GM23248 (cell line): Measurements from ENCODE around the gene MX1. TPM values are rescaled to one million over a fixed set of nuclear protein-coding genes. Genes with fewer than 3 reads are reported as not detected.
A peak's percentile ranks its signal among the peaks of the same experiment; 100 is the strongest.
"Not testable (repeated sequence)": the region's sequence is repeated elsewhere in the genome, so short reads cannot be mapped to it uniquely, and the experiment has no call there.

ENCODE experiments used
- DNase-seq: peaks from one replicate; pipeline ENCODE4 v3.0.0-alpha.2; 2015
- H2AFZ ChIP-seq: fragments of 200-600 bp; sonication (generic); 2 replicates; pipeline ENCODE4 v1.6.1; 2016; ENCODE audit warnings: antibody characterized with exemption
- H3F3A ChIP-seq: fragments of 200-600 bp; sonication (generic); 2 replicates; pipeline ENCODE4 v1.6.1; 2016; ENCODE audit warnings: mild to moderate bottlenecking, antibody characterized with exemption, mixed run types; ENCODE audit not compliant: insufficient read depth
- H3K27ac ChIP-seq: fragments of 200-600 bp; sonication (generic); 2 replicates; pipeline ENCODE4 v1.5.1; 2016; ENCODE audit warnings: mild to moderate bottlenecking
- H3K27me3 ChIP-seq: fragments of 200-600 bp; sonication (generic); replicated peaks from 2 replicates; pipeline ENCODE4 v1.6.1; 2016; ENCODE audit warnings: mild to moderate bottlenecking; ENCODE audit not compliant: insufficient read depth
- H3K36me3 ChIP-seq: fragments of 200-600 bp; sonication (generic); 2 replicates; pipeline ENCODE4 v1.6.1; 2016; ENCODE audit warnings: low read depth, mild to moderate bottlenecking
- H3K4me1 ChIP-seq: fragments of 200-600 bp; sonication (generic); 2 replicates; pipeline ENCODE4 v1.6.1; 2016; ENCODE audit warnings: mild to moderate bottlenecking; ENCODE audit not compliant: insufficient read depth
- H3K4me2 ChIP-seq: fragments of 200-600 bp; sonication (generic); one replicate; pipeline ENCODE4 v1.6.1; 2016; ENCODE audit warnings: mild to moderate bottlenecking; ENCODE audit not compliant: unreplicated experiment
- H3K4me3 ChIP-seq: fragments of 200-600 bp; sonication (generic); 2 replicates; pipeline ENCODE4 v1.5.1; 2016; ENCODE audit warnings: mild to moderate bottlenecking
- H3K79me2 ChIP-seq: fragments of 200-600 bp; sonication (generic); 2 replicates; pipeline ENCODE4 v1.6.1; 2016; ENCODE audit warnings: mild to moderate bottlenecking; ENCODE audit not compliant: insufficient read depth
- H3K9ac ChIP-seq: fragments of 200-600 bp; sonication (generic); 2 replicates; pipeline ENCODE4 v1.6.1; 2016; ENCODE audit warnings: mild to moderate bottlenecking
- H3K9me2 ChIP-seq: fragments of 200-600 bp; sonication (generic); 2 replicates; pipeline ENCODE4 v1.6.1; 2016; ENCODE audit warnings: mixed run types, mild to moderate bottlenecking, moderate library complexity; ENCODE audit not compliant: insufficient read depth
- H3K9me3 ChIP-seq: fragments of 200-600 bp; sonication (generic); one replicate; pipeline ENCODE4 v1.6.1; 2017; ENCODE audit warnings: low read depth
- H4K20me1 ChIP-seq: fragments of 200-600 bp; sonication (generic); 2 replicates; pipeline ENCODE4 v1.6.0; 2016; ENCODE audit not compliant: insufficient read depth
- EZH2 ChIP-seq: fragments of 200-600 bp; sonication (generic); IDR thresholded peaks from 2 replicates; pipeline ENCODE4 v1.6.1; 2018; ENCODE audit warnings: antibody characterized with exemption, mild to moderate bottlenecking; ENCODE audit not compliant: insufficient read depth, poor library complexity, severe bottlenecking
- EZH2phosphoT487 ChIP-seq: fragments of 200-600 bp; sonication (generic); IDR thresholded peaks from 2 replicates; pipeline ENCODE4 v1.6.1; 2018; ENCODE audit warnings: antibody characterized with exemption, moderate library complexity, mild to moderate bottlenecking, low read depth; ENCODE audit not compliant: insufficient read depth
- WGBS, 2 experiments: methylation state at CpG; one replicate each; pipeline ENCODE4 v1.1.6; 2015 to 2017; ENCODE audit warnings: low lambda C conversion rate in 2 of 2, low coverage in 1 of 2; ENCODE audit errors: missing lambda C conversion rate in 2 of 2; 5-methylcytosine and 5-hydroxymethylcytosine counted together
- in situ Hi-C: fragments of 300-500 bp; cut with MboI; formaldehyde crosslinking; loops from 2 replicates; pipeline ENCODE4 v1.15.0; 2020
- polyA plus RNA-seq: library from polyadenylated mRNA; unstranded; fragments of >200 nt; fragmentation: Nextera tagmentation; extraction: Ambion mirVana; gene quantifications from 2 replicates; pipeline ENCODE4 v1.2.1, GENCODE V29; 2016
- total RNA-seq: library from RNA; depleted of rRNA; stranded (reverse); fragments of >200 nt; shearing (Covaris generic); gene quantifications from 2 replicates; pipeline ENCODE4 v1.2.3, GENCODE V29; 2014

MX1 gene
- total and polyA plus RNA-seq, 2 experiments from 2014 or later: 1.6 to 1.9 TPM

DNA sequence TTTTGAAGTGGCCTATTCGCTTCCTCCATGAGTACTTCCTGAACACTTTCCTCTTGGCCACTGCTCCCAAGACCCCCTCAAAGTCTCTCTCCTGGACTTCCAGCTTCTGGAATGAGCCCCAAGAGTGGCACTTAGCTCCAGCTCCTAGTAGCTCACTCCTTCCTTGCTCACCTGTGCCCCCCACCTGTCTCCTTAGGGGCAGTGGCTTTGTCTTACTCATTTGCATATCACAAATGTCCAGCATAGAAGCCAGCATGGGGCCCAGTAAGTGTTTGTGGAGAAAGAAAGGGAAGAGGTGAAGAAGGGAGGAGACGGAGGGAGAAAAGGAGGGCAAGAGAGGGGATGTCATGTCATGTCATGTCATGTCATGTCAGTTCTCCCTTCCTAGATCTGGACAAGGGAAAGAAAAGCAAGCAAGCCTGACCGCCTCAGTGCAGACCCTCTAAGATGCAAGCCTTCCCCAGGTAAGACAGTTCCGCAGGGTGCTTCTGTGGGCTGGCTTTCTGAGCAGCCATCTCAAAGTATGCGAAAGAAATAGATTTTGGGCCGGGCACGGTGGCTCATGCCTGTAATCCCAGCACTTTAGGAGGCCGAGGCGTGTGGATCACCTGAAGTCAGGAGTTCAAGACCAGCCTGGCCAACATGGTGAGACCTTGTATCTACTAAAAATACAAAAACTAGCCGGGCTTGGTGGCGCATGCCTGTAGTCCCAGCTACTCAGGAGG, 6.9 kb upstream of the MX1 start:
- no peak overlapping the region for H2AFZ ChIP-seq
- 0 out of 2 replicates have a peak, but pooled peaks cover 3% of the 10 kb centered on the region for H3K4me1 ChIP-seq
- no peaks in the 10 kb centered on the region for H3K79me2 ChIP-seq
- no peak overlapping the region for H3K4me3 ChIP-seq
- H3K9ac ChIP-seq: no peak overlapping the region
- peaks cover 3% of the 10 kb centered on the region; the same call in 1 of the 2 replicates for H3K27me3 ChIP-seq
- no peak for DNase-seq
- no peaks in the 10 kb centered on the region for H3K9me3 ChIP-seq
- H3K36me3 ChIP-seq: no peaks in the 10 kb centered on the region
- H3K27ac ChIP-seq: no peak overlapping the region
- no peaks in the 10 kb centered on the region for H3K9me2 ChIP-seq
- in situ Hi-C loops: no loop called here
- peaks cover 11% of the 10 kb centered on the region; the same call in 1 of the 2 replicates for H3F3A ChIP-seq
- no peaks in the 10 kb centered on the region for H4K20me1 ChIP-seq
- no peak for TF ChIP-seq EZH2phosphoT487
- no peak for TF ChIP-seq EZH2
- no peak overlapping the region for H3K4me2 ChIP-seq
- 95 to 97% methylated on average over 11 of the region's 11 CpGs for WGBS, 2 experiments

DNA sequence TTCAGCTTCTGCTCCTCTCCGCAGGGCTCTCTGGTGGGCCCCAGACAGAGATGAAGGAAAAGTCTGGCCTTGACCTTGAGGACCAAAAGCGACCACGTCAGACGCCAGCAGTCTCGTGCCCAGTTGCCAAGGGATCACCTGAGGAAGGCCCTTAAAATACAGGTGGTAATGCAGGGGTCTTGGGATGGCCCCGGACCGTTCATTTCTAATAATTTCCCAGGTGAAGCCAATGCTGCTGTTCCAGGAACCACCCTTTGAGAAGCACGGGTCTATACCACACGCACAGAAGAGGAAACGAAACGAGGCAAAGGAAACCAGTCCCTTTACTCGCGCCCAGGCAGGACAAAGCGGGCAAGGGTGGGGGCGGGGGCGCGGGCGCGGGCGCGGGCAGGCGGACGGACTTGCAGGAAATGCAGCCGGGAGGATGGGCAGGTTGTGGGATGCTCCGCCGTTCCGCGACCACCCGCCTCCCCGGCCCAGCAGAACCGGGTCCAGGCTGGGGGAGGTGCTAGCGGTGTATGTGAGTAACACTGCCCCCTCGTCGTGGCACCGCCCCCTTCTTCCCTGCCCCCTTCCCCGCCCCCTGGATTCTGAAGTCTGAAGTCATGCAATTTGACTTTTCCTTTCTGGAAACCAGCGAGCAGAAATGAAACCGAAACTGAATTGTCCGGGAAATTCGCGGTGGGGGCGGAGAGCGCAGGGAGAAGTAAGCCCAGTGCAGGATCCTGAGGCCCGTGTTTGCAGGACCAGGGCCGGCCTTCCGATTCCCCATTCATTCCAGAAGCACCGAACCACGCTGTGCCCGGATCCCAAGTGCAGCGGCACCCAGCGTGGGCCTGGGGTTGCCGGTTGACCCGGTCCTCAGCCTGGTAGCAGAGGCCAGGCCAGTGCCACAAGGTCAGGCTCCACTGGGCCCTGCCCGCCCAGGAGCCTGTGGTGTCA, 5.8 kb upstream of the MX1 start:
- TF ChIP-seq EZH2phosphoT487 (no peak), EZH2 (no peak)
- in situ Hi-C loops: no loop called here

DNA sequence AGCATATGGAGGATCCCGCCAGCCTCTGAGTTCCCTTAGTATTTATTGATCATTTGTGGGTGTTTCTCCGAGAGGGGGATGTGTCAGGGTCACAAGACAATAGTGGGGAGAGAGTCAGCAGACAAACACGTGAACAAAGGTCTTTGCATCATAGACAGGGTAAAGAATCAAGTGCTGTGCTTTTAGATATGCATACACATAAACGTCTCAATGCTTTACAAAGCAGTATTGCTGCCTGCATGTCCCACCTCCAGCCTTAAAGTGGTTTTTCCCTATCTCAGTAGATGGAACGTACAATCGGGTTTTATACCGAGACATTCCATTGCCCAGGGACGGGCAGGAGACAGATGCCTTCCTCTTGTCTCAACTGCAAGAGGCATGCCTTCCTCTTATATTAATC, 5.0 kb upstream of the MX1 start:
- H4K20me1 ChIP-seq, H3K9me3 ChIP-seq, H3K4me1 ChIP-seq, in situ Hi-C loops, H3K36me3 ChIP-seq, H3K27me3 ChIP-seq, H3K9me2 ChIP-seq, H3K79me2 ChIP-seq: not testable (repeated sequence)
- WGBS, 2 experiments: 1 to 8% methylated on average over 7 to 8 of the region's 8 CpGs
- peak overlapping the region; percentile 91 for H2AFZ ChIP-seq
- DNase-seq: peak; percentile 3
- peak overlapping the region; percentile 80 for H3K4me3 ChIP-seq
- peak overlapping the region; percentile 56; the same call in 1 of the 2 replicates for H3K27ac ChIP-seq
- peak overlapping the region; percentile 90 for H3K9ac ChIP-seq
- H3F3A ChIP-seq: peaks cover 11% of the 10 kb centered on the region; the same call in 1 of the 2 replicates
- H3K4me2 ChIP-seq: peak overlapping the region; percentile 92

More for the DNA sequence above, 5.8 kb upstream of the MX1 start:
- Histone ChIP-seq H3K9me3 (no peaks in the 10 kb centered on the region), H3K4me3 (peak overlapping the region; percentile 80), H3K27me3 (no peaks in the 10 kb centered on the region), H3K36me3 (no peaks in the 10 kb centered on the region), H3K27ac (peak overlapping the region; percentile 56), H3K4me2 (peak overlapping the region; percentile 92), H3K79me2 (no peaks in the 10 kb centered on the region), H3K9me2 (no peaks in the 10 kb centered on the region), H3K4me1 (0 out of 2 replicates have a peak, but pooled peaks cover 3% of the 10 kb centered on the region), H3K9ac (peak overlapping the region; percentile 90), H4K20me1 (no peaks in the 10 kb centered on the region), H3F3A (peaks cover 11% of the 10 kb centered on the region; the same call in 1 of the 2 replicates), H2AFZ (peak overlapping the region; percentile 91)
- peak; percentile 91 for DNase-seq
- WGBS, 2 experiments: 7 to 14% methylated on average over 30 to 53 of the region's 54 CpGs

DNA sequence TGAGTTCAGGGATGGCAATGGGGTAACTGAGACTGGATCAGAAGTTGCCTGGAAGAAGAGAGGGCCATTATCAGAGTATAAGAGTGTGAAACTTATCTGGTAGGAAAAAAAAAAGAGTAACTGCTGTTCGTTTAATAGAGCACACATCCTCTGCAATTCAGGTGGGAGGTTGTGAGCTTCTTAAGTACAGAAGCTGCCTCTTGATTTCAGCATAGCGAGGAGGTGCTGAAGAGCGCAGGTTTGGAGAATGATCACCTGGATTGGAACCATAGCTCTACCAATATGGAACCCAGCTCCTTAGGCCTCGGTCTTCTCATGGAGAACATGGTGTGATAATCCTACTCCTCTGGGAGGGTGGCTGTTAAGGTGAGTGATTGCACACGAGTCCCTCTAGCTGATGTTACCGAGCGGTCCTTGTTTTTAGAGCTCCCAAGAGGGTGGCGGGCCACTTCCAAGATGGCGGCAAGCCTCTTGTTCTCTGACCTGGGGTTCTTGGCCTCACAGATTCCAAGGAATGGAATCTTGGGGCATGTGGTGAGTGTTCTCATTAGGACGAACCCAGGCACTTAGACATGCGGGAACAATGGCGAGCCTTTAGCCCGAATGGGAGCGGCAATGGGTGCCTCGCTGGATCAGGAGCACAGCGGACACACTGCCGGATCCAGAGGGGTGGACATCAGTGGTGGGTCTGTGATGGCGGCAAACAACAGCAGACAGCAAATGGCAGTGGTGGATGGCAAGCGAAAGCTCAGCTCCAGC, 3.3 kb upstream of the MX1 start:
- WGBS, 2 experiments: 94% methylated on average over 19 of the region's 19 CpGs
- H4K20me1 ChIP-seq: no peaks in the 10 kb centered on the region
- no peak for DNase-seq
- H3K9me2 ChIP-seq: no peaks in the 10 kb centered on the region
- no peak overlapping the region for H3K4me2 ChIP-seq
- no peak overlapping the region for H3K9ac ChIP-seq
- no peaks in the 10 kb centered on the region for H3K36me3 ChIP-seq
- H3K27me3 ChIP-seq: peaks cover 6% of the 10 kb centered on the region
- H3K4me1 ChIP-seq: 0 out of 2 replicates have a peak, but pooled peaks cover 3% of the 10 kb centered on the region
- no peak overlapping the region for H3K27ac ChIP-seq
- no peaks in the 10 kb centered on the region for H3K79me2 ChIP-seq
- TF ChIP-seq EZH2phosphoT487 (no peak), EZH2 (no peak)
- H3F3A ChIP-seq: peaks cover 11% of the 10 kb centered on the region; the same call in 1 of the 2 replicates
- H3K4me3 ChIP-seq: no peak overlapping the region
- in situ Hi-C loops: no loop called here
- H3K9me3 ChIP-seq: no peaks in the 10 kb centered on the region
- no peak overlapping the region for H2AFZ ChIP-seq

DNA sequence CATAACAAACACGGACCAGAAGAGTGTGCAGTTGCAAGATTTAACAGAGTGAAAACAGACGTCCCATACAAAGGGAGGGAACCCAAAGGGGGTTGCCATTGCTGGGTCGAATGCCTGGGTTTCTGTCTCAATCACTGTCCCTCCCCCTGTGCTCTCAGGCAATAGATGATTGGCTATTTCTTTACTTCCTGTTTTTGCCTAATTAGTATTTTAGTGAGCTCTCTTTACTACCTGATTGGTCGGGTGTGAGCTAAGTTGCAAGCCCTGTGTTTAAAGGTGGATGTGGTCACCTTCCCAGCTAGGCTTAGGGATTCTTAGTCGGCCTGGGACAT, 2.8 kb upstream of the MX1 start:
- H3K4me1 ChIP-seq, H3K36me3 ChIP-seq, H3K9ac ChIP-seq, H3K27me3 ChIP-seq, in situ Hi-C loops, H3K9me3 ChIP-seq, H4K20me1 ChIP-seq, H3K79me2 ChIP-seq, H3K4me2 ChIP-seq, H2AFZ ChIP-seq, H3K27ac ChIP-seq, H3K4me3 ChIP-seq, H3K9me2 ChIP-seq, DNase-seq: not testable (repeated sequence)
- 75 to 76% methylated on average over 5 of the region's 5 CpGs for WGBS, 2 experiments
- peaks cover 11% of the 10 kb centered on the region; the same call in 1 of the 2 replicates for H3F3A ChIP-seq
